Stimulated activated CD4-positive, alpha-beta T cell treated with anti-CD3 and anti-CD28 coated beads, Interleukin-4, amount 100 ng/mL, for 48 hours (primary cell): ENCODE measurements around the gene PDE8A.

Experiments used
- DNase-seq, 2 donors: peaks; one replicate each; pipeline ENCODE4 v3.0.0-alpha.2; 2020; ENCODE audit warnings: low read depth in 2 of 2

PDE8A gene

GRCh38 chr15:84981711-84982300, at the start of gene PDE8A:
Gene PDE8A, plus strand, starts transcription at chr15:84981856. Its CDS starts 307 bp downstream, at chr15:84982163.
- DNase-seq: peak; percentile 7 to 38

GRCh38 chr15:84934942-84935729, 46.5 kb upstream of the PDE8A start:
- no peak for DNase-seq

- DNase-seq: no peak
Measured at GRCh38 chr15:84937144-84937543, 44.5 kb upstream of the PDE8A start.

GRCh38 chr15:84938726-84939125, 42.9 kb upstream of the PDE8A start:
- no peak for DNase-seq

GRCh38 chr15:84940399-84940798, 41.3 kb upstream of the PDE8A start:
- DNase-seq: no peak

GRCh38 chr15:84942456-84942855, 39.2 kb upstream of the PDE8A start:
- no peak for DNase-seq

GRCh38 chr15:84944311-84944710, 37.3 kb upstream of the PDE8A start:
- no peak for DNase-seq

GRCh38 chr15:84944861-84945260, 36.8 kb upstream of the PDE8A start:
- no peak for DNase-seq

- DNase-seq: no peak
Measured at GRCh38 chr15:84946772-84947489, 34.7 kb upstream of the PDE8A start.

- DNase-seq: no peak
Measured at GRCh38 chr15:84947947-84948830, 33.5 kb upstream of the PDE8A start.

GRCh38 chr15:84949043-84949442, 32.6 kb upstream of the PDE8A start:
- no peak for DNase-seq

- DNase-seq: no peak
Measured at GRCh38 chr15:84949845-84950569, 31.6 kb upstream of the PDE8A start.

- no peak for DNase-seq
Measured at GRCh38 chr15:84950570-84951111, 31.0 kb upstream of the PDE8A start.

- no peak for DNase-seq
Measured at GRCh38 chr15:84951736-84952135, 29.9 kb upstream of the PDE8A start.

- no peak for DNase-seq
Measured at GRCh38 chr15:84953136-84953535, 28.5 kb upstream of the PDE8A start.

- no peak for DNase-seq
Measured at GRCh38 chr15:84953726-84954125, 27.9 kb upstream of the PDE8A start.

GRCh38 chr15:84955089-84955848, 26.4 kb upstream of the PDE8A start:
- peak; percentile 10 to 18 for DNase-seq

GRCh38 chr15:84956199-84956598, 25.5 kb upstream of the PDE8A start:
- DNase-seq: no peak

GRCh38 chr15:84960391-84961113, 21.1 kb upstream of the PDE8A start:
- DNase-seq: no peak

GRCh38 chr15:84961114-84961452, 20.6 kb upstream of the PDE8A start:
- no peak for DNase-seq
